Upper lobe of left lung (tissue), 6 donors: Measurements from ENCODE around the gene MLLT3. TPM values are rescaled to one million over a fixed set of nuclear protein-coding genes. Genes with fewer than 3 reads are reported as not detected.

Experiments
- ATAC-seq, 2 donors: fragments of 200-7000 bp; cut with Tn5 transposase; one replicate each; pipeline ENCODE4 v1.9.1; 2022; ENCODE audit warnings: mild to moderate bottlenecking in 2 of 2, moderate library complexity in 2 of 2; ENCODE audit not compliant: low FRiP score in 2 of 2
- DNase-seq, 2 donors: peaks; one replicate each; pipeline ENCODE4 v3.0.0-alpha.2; 2019 to 2020
- H3K27ac ChIP-seq, 4 donors: fragments of 200-600 bp; sonication (generic); one replicate each; pipeline ENCODE4 v1.5.1; 2016 to 2019
- H3K27me3 ChIP-seq, 4 donors: fragments of 200-600 bp; sonication (generic); one replicate each; pipeline ENCODE4 v1.5.1; 2017 to 2019
- H3K36me3 ChIP-seq, 4 donors: fragments of 200-600 bp; sonication (generic); one replicate each; pipeline ENCODE4 v1.5.1; 2016 to 2019
- H3K4me1 ChIP-seq, 4 donors: fragments of 200-600 bp; sonication (generic); one replicate each; pipeline ENCODE4 v1.5.1; 2018 to 2019
- H3K4me3 ChIP-seq, 4 donors: fragments of 200-600 bp; sonication (generic); one replicate each; pipeline ENCODE4 v1.5.1; 2017 to 2019; ENCODE audit warnings: mild to moderate bottlenecking in 2 of 4, moderate library complexity in 1 of 4
- H3K9me3 ChIP-seq, 4 donors: fragments of 200-600 bp; sonication (generic); one replicate each; pipeline ENCODE4 v1.5.1; 2018 to 2019
- CTCF ChIP-seq, 6 experiments: fragments of 450-650 bp in 4 of 6; fragments of 200-600 bp in 2 of 6; sonication (generic) in 2 of 6; IDR thresholded peaks; one replicate each; pipeline ENCODE4 v1.5.1; 2016 to 2019; ENCODE audit warnings: antibody characterized with exemption in 6 of 6
- EP300 ChIP-seq, 4 donors: sonication (generic); formaldehyde crosslinking; IDR thresholded peaks; one replicate each; pipeline ENCODE4 v1.5.1; 2017; ENCODE audit warnings: antibody characterized with exemption in 4 of 4, control low read depth in 2 of 4
- POLR2A ChIP-seq, 4 donors: fragments of 450-650 bp; IDR thresholded peaks; one replicate each; pipeline ENCODE4 v1.5.1; 2016 to 2017; ENCODE audit warnings: antibody characterized with exemption in 4 of 4, mild to moderate bottlenecking in 2 of 4
- POLR2AphosphoS5 ChIP-seq, 2 donors: sonication (generic); formaldehyde crosslinking; IDR thresholded peaks; one replicate each; pipeline ENCODE4 v1.5.1; 2017; ENCODE audit warnings: antibody characterized with exemption in 2 of 2
- WGBS, 2 donors: methylation state at CpG; one replicate each; pipeline ENCODE4 v1.1.5; 2017 to 2018; 5-methylcytosine and 5-hydroxymethylcytosine counted together
- total RNA-seq, 6 donors: library from RNA; depleted of rRNA in 4 of 6; stranded (reverse); fragments of >200 nt in 4 of 6; gene quantifications; one replicate each; pipeline versions ENCODE4 v1.1.0 to v1.2.1, GENCODE V29; 2016 to 2021
- donor health status: DM: no; HTN: no; CAD: no; lungs with moderate emphysema.
- donor health status: DM: no; HTN: yes; CAD: no; lungs with severe emphysema.

MLLT3 gene
- total RNA-seq, 6 donors from 2014 or later: 13.8 to 30.4 (median 20.9) TPM

DNA sequence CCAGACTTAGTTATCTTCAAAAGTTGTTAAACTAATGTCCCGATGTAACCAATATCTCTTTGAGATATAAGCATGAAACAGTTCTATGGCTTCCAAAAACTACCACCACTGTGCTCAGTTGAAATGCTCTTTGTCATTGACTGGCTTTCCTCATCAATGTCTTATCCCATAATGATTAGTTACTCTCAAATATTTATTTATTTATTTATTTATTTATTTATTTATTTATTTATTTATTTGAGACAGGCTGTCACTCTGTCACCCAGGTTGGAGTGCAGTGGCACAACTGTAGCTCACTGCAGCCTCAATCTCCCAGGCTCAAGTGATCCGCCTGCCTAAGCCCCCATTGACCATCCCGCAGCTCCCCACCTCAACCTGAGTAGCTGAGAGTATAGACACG is 28.0 kb upstream of the MLLT3 start:
- 98 to 100% methylated on average over 4 of the region's 4 CpGs for WGBS, 2 donors
- DNase-seq (no peak), ATAC-seq (no peak)
- no peaks in the 10 kb centered on the region for H3K4me1 ChIP-seq
- H3K36me3 ChIP-seq: no peaks in the 10 kb centered on the region
- H3K9me3 ChIP-seq: no peaks in the 10 kb centered on the region
- TF ChIP-seq EP300 (IDR thresholded peaks at IDR 0.05) (no peak), CTCF (IDR thresholded peaks at IDR 0.05) (no peak), POLR2A (IDR thresholded peaks at IDR 0.05) (no peak), POLR2AphosphoS5 (IDR thresholded peaks at IDR 0.05) (no peak)
- no peaks in the 10 kb centered on the region for H3K27me3 ChIP-seq
- no peak overlapping the region for H3K4me3 ChIP-seq
- no peak overlapping the region for H3K27ac ChIP-seq

GRCh38 chr9:20649381-20649780 is 27.1 kb upstream of the MLLT3 start:
- WGBS, 2 donors: 54 to 67% methylated on average over 1 of the region's 1 CpG
- ATAC-seq: no peak
- Histone ChIP-seq H3K9me3 (no peaks in the 10 kb centered on the region), H3K4me1 (no peaks in the 10 kb centered on the region), H3K27me3 (no peaks in the 10 kb centered on the region), H3K36me3 (no peaks in the 10 kb centered on the region), H3K4me3 (no peak overlapping the region), H3K27ac (no peak overlapping the region)
- no peak for TF ChIP-seq POLR2AphosphoS5 (IDR thresholded peaks at IDR 0.05)
- no peak for TF ChIP-seq POLR2A (IDR thresholded peaks at IDR 0.05)
- no peak for TF ChIP-seq EP300 (IDR thresholded peaks at IDR 0.05)
- TF ChIP-seq CTCF (IDR thresholded peaks at IDR 0.05): no peak
- no peak for DNase-seq

GRCh38 chr9:20646656-20647055 is 24.4 kb upstream of the MLLT3 start:
- 91 to 95% methylated on average over 4 of the region's 4 CpGs for WGBS, 2 donors
- Histone ChIP-seq H3K4me1 (no peaks in the 10 kb centered on the region), H3K36me3 (no peaks in the 10 kb centered on the region), H3K9me3 (no peaks in the 10 kb centered on the region), H3K4me3 (no peak overlapping the region), H3K27me3 (no peaks in the 10 kb centered on the region), H3K27ac (no peak overlapping the region)
- DNase-seq: no peak
- no peak for TF ChIP-seq POLR2A (IDR thresholded peaks at IDR 0.05)
- TF ChIP-seq EP300 (IDR thresholded peaks at IDR 0.05): no peak
- TF ChIP-seq POLR2AphosphoS5 (IDR thresholded peaks at IDR 0.05): no peak
- no peak for TF ChIP-seq CTCF (IDR thresholded peaks at IDR 0.05)
- no peak for ATAC-seq

DNA sequence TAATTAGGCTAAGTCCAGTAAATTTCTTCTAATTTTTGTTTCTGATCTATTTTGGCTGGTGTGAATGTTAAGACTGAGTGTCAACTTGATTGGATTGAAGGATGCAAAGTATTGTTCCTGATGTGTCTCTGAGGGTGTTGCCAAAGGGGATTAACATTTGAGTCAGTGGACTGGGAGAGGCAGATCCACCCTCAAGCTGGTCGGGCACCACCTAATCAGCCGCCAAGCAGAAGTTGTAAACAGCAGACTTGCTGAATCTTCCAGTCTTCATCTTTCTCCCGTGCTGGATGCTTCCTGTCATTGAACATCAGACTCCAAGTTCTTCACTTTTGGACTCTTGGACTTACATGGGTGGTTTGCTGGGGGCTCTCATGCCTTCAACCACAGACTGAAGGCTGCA is 21.4 kb upstream of the MLLT3 start:
- Histone ChIP-seq H3K4me1 (no peaks in the 10 kb centered on the region), H3K36me3 (no peaks in the 10 kb centered on the region), H3K4me3 (no peak overlapping the region), H3K27ac (no peak overlapping the region), H3K27me3 (no peaks in the 10 kb centered on the region), H3K9me3 (no peaks in the 10 kb centered on the region)
- no peak for TF ChIP-seq POLR2A (IDR thresholded peaks at IDR 0.05)
- 65 to 79% methylated on average over 3 of the region's 3 CpGs for WGBS, 2 donors
- DNase-seq (no peak), ATAC-seq (no peak)

DNA sequence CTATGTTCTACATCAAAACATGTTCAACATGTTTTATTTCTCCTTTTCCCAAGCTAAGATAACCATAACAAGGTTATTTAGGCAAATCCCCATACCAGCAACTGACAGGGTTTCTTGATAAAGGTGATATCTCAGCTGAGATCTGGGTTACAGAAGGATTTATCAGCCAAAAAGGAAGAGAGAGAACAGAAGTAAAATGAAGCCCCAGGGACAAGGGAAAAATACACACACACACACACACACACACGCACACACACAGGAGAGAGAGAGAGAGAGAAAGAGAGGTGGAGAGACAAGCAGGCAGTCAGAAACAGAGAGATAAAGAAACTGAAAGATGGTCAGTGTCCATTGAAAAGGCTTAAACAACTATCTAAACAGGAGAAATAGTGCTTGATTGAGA is 19.7 kb upstream of the MLLT3 start:
- ATAC-seq (no peak), DNase-seq (no peak)

More for the DNA sequence above, 19.7 kb upstream of the MLLT3 start:
- H3K27me3 ChIP-seq: no peaks in the 10 kb centered on the region
- no peak overlapping the region for H3K27ac ChIP-seq
- 89 to 90% methylated on average over 1 of the region's 1 CpG for WGBS, 2 donors
- H3K9me3 ChIP-seq: no peaks in the 10 kb centered on the region
- H3K4me1 ChIP-seq: no peaks in the 10 kb centered on the region
- no peak overlapping the region for H3K4me3 ChIP-seq
- TF ChIP-seq CTCF (IDR thresholded peaks at IDR 0.05): no peak
- TF ChIP-seq POLR2AphosphoS5 (IDR thresholded peaks at IDR 0.05): no peak
- TF ChIP-seq EP300 (IDR thresholded peaks at IDR 0.05): no peak
- TF ChIP-seq POLR2A (IDR thresholded peaks at IDR 0.05): no peak
- H3K36me3 ChIP-seq: no peaks in the 10 kb centered on the region
